Measurements from ENCODE around the gene ADAMTSL2.

GRCh38 chr9:133528876-133529241, 5.6 kb upstream of the ADAMTSL2 start:
- TF ChIP-seq CTCF (IDR thresholded peaks at IDR 0.05; ENCODE audit: poor library complexity) (no peak), EZH2 (IDR thresholded peaks at IDR 0.05; ENCODE audit: borderline replicate concordance) (no peak)

Measured in hepatocyte (in vitro differentiated cells).